Activated CD8-positive, alpha-beta memory T cell treated with anti-CD3 and anti-CD28 coated beads, Interleukin-2, amount 50 U/mL, for 1 hour (primary cell): ENCODE results near the gene UMPS.
A peak's percentile ranks its signal among the peaks of the same experiment; 100 is the strongest.

Experiments used
- DNase-seq: peaks from one replicate; pipeline ENCODE4 v3.0.0-alpha.2; 2020; ENCODE audit errors: extremely low read depth

Gene UMPS

GRCh38 chr3:124730129-124730940, at the start of gene UMPS:
Gene UMPS, plus strand, starts transcription at chr3:124730452. Its CDS starts 20 bp downstream, at chr3:124730472.
- DNase-seq = peak; percentile 78

- no peak for DNase-seq
These were observed 49.7 kb upstream of the UMPS start for GRCh38 chr3:124680521-124680920.

DNA sequence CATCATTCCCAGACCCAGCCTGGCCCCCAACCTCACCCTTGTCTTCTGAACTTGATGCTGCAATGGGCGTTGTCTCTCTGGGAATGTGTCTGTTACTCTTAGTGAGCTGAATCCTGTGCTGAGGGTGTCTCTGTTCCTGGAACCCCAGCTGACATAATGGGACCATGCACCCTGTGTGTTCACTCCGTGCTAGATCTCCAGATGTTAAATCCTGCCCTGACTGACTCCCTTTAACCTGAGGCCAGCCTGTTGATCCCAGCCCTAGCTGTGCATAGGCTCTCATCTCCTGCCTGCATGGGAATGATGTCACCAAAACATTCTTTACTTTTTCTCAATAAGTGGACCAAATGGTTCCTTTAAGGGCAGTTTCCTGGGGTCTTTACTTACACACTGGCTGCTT, 48.0 kb upstream of the UMPS start:
- no peak for DNase-seq

DNA sequence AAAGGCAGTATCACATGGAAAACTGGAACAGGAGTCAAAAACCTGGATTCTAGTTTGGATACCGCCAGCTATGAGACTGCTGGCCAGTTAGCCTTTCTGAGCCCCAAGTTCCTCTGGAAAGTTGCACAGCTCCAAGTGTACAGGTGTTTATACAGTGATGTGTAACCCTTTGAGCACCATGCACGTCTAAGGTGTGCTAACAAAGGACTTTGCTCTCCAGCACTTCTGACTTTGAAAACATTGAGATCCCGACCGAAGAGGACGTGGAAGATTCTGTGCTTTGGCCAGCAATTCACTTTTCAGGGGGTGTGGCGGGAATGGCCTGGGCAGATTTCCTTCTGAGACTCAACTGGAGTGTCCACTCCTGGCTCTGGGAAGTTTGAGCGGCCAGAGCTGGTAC, 45.8 kb upstream of the UMPS start:
- no peak for DNase-seq

DNA sequence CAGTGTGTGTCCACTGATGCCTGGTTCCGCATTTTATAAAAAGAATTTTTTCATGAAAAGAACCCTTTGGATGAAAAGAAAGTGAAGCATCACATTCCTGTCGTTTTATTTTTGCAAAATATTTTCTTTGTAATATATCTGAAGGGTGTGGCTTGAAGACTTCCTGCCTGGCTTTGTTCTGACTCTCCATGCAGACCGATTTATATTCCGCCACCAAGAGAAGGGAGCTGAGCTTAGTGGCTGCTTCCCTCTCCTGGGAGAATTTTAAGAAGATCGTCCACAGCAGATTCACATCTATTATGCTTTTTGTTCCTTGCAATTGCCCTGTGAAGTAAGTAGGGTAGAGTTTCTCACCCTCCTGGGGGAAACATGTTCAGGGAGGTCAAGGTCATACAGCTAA, 45.2 kb upstream of the UMPS start:
- no peak for DNase-seq

- no peak for DNase-seq
These were observed 44.8 kb upstream of the UMPS start for GRCh38 chr3:124685481-124685880.

DNA sequence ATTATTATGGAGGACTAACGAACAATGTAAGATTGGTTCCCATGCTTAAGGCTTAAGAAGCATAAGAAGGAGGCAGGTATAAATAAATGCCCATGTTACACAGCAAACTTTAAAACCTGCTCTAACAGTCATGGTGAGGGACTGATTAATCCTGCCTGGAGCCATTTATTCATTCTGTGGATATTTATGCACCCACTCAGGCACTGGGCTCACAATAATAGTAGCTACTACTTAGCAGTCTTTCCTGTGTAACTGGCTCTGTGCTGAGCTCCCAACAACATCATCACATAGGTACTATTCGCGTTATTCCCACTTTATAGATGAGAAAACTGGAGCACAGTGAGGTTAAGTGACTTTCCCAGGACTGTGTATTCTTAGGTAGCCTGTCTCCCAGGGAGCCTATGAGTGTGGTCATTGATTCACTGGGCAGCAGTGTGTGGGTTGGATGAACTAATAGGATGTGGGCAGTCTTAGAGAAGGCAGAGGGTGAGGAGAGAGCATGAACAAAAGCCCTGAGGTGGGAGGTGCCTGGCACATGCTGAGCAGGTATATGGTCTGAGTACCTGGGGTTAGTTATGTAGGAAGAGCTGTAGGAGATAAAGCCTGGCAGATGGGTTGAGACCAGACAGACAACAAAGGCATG, 44.1 kb upstream of the UMPS start:
- no peak for DNase-seq

DNA sequence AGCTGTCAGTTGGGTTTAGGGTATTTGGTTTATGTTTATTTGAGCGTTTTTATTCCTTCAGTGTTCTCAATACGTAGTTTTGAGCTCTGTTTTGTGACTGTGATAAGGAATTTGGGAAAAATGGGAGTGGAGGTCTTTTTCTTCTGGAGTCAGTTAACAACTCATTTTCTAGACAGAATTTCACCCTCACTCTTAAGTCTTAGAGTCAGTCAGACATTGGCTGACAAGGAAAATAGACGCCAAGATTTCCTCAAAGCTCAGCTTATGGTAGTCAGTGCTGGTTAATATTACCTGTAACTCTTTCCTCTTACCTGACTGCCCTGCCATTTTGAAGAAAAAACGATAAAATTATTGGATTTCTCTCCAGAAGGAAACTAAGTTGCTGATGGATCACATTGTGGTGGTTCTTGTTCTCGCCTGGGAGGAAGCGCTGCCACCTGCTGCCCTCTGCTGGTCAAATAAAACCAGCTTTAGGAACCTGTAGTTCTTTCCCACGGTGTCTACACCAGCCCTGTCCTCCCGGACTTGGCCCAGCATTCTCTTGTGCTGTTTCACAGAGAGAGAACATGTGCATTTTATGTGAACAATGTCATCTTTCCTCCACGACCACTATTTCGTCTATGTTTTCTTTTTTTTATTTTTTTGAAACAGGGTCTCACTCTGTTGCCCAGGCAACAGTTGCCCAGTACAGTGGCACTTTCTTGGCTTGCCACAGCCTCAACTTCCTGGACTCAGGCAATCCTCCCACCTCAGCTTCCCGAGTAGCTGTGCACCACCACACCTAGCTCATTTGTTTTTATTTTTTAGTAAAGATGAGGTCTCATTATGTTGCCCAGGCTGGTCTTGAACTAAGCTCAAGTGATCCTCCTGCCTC, 41.4 kb upstream of the UMPS start:
- DNase-seq = peak; percentile 26

DNA sequence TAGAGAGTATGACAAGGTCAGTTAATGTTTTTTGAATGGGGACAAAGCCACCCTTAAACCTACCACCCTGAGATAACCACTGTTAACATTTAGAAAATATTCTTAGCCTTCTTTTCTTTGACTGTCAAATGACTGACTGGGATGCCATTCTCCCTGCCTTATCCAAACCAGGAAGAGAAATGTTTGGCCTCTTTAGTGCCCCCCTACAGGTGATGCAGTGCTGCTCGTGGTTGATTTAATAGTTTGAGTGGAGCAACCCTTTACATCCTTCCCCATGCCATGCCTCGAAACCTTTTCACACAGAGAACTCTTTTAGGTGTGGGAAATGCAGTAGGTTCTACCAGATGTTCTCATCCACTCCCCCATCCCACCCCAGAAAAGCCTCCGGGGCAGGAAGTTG, 38.7 kb upstream of the UMPS start:
- DNase-seq = no peak

DNA sequence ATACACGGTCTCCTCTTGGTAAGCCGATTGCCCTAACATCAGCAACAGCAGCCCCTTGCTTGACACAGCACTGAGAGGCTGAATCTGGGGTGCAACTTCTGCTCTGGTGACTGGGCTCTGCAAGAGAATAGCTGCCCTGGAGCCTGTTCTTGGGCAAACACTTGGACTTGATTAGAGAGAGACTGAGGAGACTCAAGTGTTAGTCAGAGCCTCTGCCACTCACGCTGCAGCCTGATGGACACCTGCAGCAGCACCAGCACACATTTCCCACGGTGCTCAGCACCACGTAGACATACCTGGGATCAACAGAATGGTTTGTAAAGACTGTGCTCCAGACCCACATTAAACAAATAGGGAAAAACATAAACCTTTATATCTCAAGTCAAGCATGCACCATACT, 35.8 kb upstream of the UMPS start:
- no peak for DNase-seq

DNA sequence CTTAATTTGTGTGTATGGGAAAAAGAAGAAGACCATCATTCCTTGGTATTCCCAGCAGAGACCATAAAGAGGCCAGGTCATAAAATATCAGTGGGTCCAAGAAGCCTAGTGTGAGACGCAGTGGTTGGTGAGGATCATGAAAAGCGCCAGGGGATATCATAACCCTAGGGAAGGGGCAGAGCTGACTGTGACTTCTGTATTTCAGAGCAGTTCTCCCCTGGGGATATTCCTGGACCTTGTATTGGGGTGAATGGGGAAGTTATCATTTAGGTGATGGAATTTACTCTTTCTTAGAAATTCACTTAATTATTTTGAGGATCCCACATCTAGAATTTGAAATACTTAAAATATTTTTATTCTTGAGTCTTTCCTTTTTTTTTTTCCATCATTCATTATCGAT, 34.9 kb upstream of the UMPS start:
- no peak for DNase-seq

GRCh38 chr3:124696006-124696405, 34.2 kb upstream of the UMPS start:
- no peak for DNase-seq

DNA sequence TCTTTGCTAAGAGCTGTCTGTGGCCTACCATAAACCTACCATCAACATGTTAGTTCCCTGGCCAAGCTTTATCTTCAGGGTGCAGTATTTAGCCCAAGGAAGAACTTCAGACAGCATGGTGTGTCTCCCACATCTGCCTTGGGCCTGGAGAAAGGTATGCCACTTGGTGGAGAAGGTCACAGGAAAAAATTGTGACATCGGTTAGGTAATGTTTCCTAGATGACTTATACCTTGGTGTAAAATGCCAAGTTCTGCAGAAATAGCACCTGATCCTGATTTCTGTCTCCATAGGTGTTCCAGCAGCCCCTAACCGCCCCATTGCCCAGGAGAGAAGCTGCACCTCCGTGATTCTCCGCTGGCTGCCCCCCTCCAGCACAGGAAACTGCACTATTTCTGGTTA, 33.0 kb upstream of the UMPS start:
- DNase-seq = no peak

- no peak for DNase-seq
These were observed 32.1 kb upstream of the UMPS start for GRCh38 chr3:124698030-124698770.

GRCh38 chr3:124699051-124699450, 31.2 kb upstream of the UMPS start:
- no peak for DNase-seq

DNA sequence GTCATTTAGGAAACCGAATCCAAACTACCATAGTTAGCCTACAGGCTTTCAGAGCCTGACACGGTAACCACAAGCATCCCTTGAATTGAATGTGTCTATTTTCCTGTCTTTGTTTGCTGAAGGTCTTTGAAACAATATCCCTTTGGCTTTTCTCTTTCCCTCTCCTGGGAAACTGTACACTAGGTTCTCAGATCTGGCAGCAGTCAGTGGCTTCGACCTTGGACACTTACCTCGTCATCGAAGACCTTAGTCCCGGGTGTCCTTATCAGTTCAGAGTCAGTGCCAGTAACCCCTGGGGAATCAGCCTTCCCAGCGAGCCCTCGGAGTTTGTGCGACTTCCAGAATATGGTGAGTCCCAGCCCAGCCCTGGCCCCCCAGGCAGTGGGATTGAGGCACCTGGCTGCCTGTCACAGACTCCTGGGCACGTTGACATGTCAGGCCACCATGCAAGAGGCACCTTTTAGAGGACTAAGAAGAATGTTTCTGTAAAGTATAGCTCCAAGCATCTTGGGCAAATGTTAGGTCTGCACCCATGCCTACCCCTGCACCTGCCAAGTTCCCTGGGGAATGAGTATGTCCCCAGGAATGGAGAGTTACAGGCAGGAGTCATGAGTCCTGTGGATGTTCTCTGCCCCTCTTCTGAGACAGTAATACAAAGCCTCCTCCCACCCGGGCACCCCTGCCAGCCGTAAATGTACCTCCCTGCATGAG, 30.4 kb upstream of the UMPS start:
- DNase-seq = no peak

GRCh38 chr3:124700880-124701684, 29.2 kb upstream of the UMPS start:
- DNase-seq = no peak

GRCh38 chr3:124701687-124702086, 28.6 kb upstream of the UMPS start:
- DNase-seq = no peak

DNA sequence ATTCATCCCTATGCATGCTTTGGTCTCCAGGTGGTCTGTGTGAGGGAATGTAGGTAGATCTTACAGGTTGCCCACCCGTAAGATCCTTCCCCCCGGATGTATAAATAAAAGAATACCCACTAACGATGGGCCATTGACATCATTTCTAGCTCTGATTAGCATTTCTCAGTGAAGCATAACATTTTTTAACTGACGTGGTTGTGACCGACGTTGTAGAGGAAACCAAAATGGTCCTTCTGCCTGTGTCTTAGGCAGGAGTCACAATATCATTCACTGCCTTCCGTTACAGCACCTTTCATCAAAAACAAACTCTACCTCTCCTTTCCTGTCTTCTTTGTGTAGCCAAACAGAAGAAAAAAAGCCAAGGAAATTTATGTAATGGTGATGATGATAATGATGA, 27.3 kb upstream of the UMPS start:
- no peak for DNase-seq

GRCh38 chr3:124705552-124705951, 24.7 kb upstream of the UMPS start:
- DNase-seq = no peak
